SHP77 treated with DMSO at 0.1 percent for 48 hours (cell line): ENCODE results near the gene C4A.
"Not testable (repeated sequence)": the region's sequence is repeated elsewhere in the genome, so short reads cannot be mapped to it uniquely, and the experiment has no call there.

ENCODE experiments used
- DNase-seq: peaks from one replicate; lab custom pipeline; 2025; lab: John Stamatoyannopoulos, UW

C4A gene

GRCh38 chr6:31958741-31959739 is 22.8 kb upstream of the C4A start, which contains the start of the genes NELFE and SKIC2:
Gene NELFE, minus strand, starts transcription at chr6:31958971. Its CDS starts 525 bp downstream, at chr6:31958446.
Gene SKIC2, plus strand, starts transcription at chr6:31959175. Its CDS starts 18 bp downstream, at chr6:31959193.
- DNase-seq: peak; percentile 85

- DNase-seq: no peak
Measured at GRCh38 chr6:31961616-31962015, 20.2 kb upstream of the C4A start.

GRCh38 chr6:31963921-31964320 is 17.9 kb upstream of the C4A start:
- DNase-seq: no peak

GRCh38 chr6:31965700-31966099 is 16.2 kb upstream of the C4A start:
- no peak for DNase-seq

DNA sequence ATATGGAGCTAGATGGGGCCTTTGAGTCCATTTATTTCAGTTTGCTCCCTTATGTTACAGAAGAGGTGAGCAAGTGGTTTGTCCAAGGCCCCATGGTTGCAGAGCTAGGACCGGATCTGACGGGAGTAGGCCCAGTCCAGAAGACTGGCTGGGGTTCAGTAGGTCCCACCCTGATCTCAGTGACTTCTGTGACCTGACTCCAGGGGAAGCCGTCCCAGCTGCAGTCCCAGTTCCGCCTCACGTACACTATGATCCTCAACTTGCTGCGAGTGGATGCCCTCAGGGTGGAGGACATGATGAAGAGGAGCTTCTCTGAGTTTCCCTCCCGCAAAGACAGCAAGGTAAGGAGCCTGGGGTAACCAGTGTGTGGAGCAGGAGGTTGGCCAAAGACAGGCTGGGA is 15.4 kb upstream of the C4A start:
- DNase-seq: no peak

DNA sequence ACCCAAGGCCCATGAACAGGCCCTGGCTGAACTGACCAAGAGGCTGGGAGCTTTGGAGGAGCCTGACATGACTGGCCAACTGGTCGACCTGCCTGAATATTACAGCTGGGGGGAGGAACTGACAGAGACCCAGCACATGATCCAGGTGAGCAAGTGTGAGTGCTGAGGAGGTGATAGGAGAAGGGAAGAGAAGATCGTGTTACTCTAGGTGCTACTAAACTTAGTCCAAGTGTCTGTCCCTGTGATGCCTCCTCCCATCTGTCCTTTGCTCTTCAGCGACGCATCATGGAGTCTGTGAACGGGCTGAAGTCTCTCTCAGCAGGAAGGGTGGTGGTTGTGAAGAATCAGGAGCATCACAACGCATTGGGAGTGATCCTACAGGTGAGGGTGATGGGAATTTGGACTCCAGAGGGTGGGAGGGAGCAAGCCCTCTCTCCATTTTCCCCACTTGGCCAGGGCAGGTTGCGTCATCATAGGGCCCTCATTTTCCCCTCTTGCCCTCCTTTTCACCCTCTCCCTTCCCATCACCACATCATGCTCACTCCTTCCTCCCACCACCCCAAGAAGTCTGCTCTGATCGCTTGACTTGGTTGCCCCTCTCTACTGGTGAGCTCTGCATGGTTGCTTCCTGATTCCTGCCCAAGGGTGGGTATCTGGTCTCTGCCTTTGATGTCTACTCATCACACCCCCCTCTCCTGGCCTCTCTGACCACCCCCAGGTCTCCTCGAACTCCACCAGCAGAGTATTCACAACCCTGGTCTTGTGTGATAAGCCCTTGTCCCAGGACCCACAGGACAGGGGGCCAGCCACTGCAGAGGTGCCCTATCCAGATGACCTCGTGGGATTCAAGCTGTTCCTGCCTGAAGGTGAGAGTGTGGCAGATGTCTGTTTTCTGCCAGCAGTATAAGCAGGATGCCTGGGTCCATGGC is 14.6 kb upstream of the C4A start:
- DNase-seq: no peak

- no peak for DNase-seq
Measured at GRCh38 chr6:31967926-31968320, 13.9 kb upstream of the C4A start.

GRCh38 chr6:31968326-31968725 is 13.5 kb upstream of the C4A start:
- no peak for DNase-seq

DNA sequence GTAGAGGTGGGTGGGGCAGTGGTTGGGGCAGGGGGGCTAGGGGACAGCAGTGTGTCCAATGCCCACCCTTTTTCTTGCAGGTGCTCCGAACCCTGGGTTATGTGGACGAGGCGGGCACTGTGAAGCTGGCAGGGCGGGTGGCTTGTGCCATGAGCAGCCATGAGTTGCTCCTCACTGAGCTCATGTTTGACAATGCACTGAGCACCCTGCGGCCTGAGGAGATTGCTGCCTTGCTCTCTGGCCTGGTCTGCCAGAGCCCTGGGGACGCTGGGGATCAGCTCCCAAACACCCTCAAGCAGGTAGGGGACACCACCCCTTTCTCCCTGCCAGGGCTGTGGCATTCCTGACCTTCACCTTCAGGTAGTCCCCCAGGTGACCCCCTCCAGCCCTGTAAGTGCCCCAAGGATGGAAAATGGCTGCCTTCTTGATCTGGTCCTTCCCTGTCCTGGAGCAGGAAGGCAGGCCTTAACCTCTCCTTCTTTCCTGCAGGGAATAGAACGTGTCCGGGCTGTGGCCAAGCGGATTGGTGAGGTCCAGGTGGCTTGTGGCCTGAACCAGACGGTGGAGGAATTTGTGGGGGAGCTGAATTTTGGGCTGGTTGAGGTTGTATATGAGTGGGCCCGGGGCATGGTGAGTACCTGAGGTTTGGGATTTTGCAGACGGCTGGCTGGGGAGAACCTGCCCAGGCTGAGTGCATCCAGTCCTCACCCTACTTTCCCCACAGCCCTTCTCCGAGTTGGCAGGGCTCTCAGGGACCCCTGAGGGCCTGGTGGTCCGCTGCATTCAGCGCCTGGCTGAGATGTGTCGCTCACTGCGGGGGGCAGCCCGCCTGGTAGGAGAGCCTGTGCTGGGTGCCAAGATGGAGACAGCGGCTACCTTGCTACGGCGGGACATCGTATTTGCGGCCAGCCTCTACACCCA is 12.8 kb upstream of the C4A start:
- no peak for DNase-seq

DNA sequence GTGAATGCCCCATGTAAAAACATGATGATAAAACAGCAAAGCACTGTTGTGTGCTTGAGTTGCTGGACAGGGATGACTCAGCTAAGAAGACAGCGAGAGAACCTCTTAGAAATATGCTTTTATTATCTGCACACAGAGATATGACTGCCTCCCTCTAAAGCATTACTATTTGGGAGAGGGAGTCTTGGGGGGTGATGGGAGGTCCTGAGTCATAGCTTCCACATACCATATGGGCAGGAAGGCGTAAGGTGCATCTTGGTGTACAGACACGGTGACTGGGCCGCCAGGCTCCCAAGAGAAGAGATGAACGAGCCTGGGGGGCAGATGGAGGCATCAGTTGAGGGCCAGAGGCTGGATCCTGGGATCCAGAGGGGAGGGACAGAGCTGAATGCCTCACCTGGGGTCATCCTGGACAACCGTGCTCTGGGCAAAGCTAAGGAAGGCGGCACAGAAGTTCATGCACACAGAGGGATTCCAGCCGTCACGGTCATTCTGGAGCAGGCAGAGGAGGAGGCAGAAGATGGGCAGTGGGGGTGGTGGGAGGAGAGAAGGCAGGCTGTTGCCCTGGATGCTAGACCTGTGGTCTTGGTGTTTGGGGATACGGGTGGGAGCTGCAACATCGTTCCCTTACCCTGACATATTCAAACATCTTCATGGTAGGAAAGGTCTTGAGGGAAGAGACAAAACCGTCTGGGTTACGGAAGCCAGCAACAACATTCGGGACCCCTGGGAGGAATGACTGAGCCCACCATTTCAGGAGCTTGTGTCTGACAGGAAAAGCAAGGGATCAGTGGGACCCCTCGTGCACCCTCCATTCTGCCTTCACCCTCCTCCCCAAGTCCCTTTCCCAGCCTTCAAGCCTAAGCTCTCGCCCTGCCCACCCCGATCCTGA is 11.9 kb upstream of the C4A start:
- DNase-seq: no peak

GRCh38 chr6:31970604-31971271 is 11.1 kb upstream of the C4A start:
- DNase-seq: peak; percentile 19

DNA sequence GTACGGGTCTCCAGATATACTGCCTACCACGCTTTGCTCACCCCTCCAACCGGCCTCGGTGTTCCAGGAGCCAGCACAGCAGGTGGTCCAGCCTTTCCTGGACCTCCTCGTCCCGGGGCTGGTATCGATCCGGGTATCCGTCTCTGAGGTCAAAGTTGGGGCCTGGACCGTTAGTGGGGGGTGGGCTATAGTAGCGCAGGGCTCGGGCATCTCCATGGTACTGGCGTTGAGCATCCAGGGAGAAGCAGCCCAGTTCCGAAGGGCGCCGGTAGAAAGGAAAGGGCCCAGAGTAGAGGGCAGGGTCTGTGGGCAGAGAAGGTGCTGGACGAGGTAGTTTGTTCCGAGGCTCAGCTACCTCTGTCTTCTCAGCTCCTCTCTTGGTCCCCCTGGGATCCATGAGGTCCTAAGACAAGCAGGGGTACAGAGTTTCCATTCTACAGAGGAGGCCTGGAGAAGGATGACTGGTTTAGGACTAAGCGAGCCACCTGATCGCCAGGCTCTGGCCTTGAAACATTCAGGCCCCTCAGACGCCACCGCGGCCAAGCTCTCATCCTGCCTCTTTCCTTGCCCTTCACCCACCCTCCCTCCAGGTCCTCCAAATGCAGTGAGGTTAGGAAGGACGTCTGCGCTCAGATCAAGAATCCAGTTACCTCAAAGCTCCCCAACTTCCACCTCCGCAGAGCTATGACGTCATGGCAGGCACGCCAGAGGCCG is 10.4 kb upstream of the C4A start:
- DNase-seq: no peak

- DNase-seq: peak; percentile 98
Measured at GRCh38 chr6:31971993-31972708, 9.7 kb upstream of the C4A start, which contains the start of gene DXO. Gene DXO, minus strand, starts transcription at chr6:31972138. Its CDS starts 463 bp downstream, at chr6:31971675.

DNA sequence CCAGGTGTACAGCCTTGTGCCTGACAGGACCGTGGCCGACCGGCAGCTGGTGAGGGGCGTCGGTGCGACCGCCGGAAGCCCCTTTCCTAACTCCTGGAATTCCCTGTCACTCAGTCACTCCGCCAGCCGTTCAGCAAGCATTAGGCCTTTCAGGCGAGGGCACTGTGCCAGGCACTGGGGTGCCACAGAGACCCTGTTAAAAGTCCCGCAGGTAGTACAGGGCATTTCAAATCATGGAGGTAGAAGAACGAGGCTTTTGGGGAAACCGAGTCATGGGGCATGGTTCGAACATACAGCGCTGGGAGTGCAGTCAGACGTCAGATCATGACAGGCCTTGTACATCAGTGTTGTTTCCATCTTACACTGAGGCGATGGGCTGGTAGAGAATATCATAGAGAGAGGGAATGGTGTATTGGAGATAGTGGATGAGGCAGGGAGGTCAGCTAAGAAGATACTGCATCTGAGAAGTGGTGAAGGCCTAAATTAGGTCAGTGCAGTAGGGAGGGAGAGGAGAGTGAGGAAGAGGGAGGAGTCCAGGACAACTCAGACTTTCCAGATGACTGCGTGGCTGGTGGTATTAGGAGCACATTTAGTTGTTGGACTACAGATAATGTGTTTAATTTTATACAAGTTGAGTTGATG is 9.0 kb upstream of the C4A start:
- no peak for DNase-seq

GRCh38 chr6:31976065-31976464 is 5.8 kb upstream of the C4A start:
- not testable (repeated sequence) for DNase-seq

GRCh38 chr6:31977816-31978431 is 3.9 kb upstream of the C4A start:
- DNase-seq: no peak

GRCh38 chr6:31978831-31979230 is 3.0 kb upstream of the C4A start:
- DNase-seq: no peak
